Measurements from ENCODE around the gene IFNG. TPM values are rescaled to one million over a fixed set of nuclear protein-coding genes. Genes with fewer than 3 reads are reported as not detected.

IFNG gene
- total RNA-seq, 1 donor, result not detected

DNA sequence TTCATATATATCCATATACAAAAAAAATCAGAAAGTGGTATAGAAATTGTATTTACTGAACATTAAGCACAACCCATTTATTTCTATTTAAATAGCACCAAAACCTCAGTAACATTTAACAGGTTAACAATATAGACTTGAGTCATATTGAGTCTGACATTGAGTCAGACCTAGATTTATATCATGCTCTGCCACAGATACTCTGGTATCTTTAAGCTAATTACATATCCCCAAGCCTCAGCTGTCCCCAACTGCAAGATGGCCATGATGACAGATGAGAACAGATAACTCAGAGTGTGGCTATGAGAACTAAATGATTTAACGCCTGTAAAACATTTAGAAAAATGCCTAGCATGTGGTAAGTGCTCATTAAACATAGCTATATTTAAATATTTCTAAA lies 40.3 kb downstream of the IFNG start:
- TF ChIP-seq, protein P1, sequence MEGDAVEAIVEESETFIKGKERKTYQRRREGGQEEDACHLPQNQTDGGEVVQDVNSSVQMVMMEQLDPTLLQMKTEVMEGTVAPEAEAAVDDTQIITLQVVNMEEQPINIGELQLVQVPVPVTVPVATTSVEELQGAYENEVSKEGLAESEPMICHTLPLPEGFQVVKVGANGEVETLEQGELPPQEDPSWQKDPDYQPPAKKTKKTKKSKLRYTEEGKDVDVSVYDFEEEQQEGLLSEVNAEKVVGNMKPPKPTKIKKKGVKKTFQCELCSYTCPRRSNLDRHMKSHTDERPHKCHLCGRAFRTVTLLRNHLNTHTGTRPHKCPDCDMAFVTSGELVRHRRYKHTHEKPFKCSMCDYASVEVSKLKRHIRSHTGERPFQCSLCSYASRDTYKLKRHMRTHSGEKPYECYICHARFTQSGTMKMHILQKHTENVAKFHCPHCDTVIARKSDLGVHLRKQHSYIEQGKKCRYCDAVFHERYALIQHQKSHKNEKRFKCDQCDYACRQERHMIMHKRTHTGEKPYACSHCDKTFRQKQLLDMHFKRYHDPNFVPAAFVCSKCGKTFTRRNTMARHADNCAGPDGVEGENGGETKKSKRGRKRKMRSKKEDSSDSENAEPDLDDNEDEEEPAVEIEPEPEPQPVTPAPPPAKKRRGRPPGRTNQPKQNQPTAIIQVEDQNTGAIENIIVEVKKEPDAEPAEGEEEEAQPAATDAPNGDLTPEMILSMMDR (IDR thresholded peaks at IDR 0.05; ENCODE audit: extremely low read depth, low read depth, low read length), result no peak
- no peak overlapping the region for H3K4me3 ChIP-seq (ENCODE audit: insufficient read depth, low read length)
- H4K20me1 ChIP-seq (ENCODE audit: insufficient read depth, low read length), result no peaks in the 10 kb centered on the region
- no peak overlapping the region for H3K27ac ChIP-seq (ENCODE audit: low read depth, low read length)
- no peaks in the 10 kb centered on the region for H3K4me1 ChIP-seq (ENCODE audit: insufficient read depth, low read length)
- no peaks in the 10 kb centered on the region for H3K36me3 ChIP-seq (ENCODE audit: insufficient read depth, low read length)
- no peak overlapping the region for H3K4me2 ChIP-seq (ENCODE audit: insufficient read depth, low read length)
- no peaks in the 10 kb centered on the region for H3K79me2 ChIP-seq (ENCODE audit: insufficient read depth, low read length)
- H2AFZ ChIP-seq (ENCODE audit: low read length), result no peak overlapping the region
- H3K27me3 ChIP-seq (ENCODE audit: insufficient read depth, low read length), result peaks cover 5% of the 10 kb centered on the region
- no peaks in the 10 kb centered on the region for H3K9me3 ChIP-seq (ENCODE audit: low read depth, low read length)
- no peak for DNase-seq (ENCODE audit: insufficient read length, low spot score, missing footprints)

DNA sequence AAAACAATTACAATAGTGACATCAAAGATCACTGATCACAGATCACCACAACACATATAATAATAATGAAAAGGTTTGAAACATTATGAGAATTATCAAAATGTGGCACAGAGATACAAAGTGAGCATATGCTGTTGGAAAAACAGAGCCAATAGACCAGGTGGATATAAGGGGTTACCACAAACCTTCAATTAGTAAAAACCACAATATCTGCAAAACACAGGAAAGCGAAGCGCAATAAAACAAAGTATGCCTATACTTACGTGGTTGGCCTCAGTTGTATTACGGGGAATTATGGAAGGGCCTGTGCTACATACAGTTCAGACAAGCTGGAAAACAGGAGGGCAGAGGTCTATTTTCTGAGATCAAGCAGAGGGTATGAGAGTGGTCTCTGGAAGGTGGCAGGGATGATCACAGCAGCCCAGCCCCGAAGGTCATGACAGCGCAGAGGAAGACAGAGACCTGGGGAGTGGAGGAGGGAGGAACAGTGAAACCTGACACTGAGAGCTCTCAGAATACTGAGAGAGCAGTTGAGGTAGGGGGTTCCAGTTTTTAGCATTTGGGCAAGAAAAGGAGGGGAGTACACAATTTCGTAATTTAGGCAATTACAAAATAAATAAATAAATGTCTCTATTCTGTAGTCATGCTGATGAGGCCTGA lies 41.3 kb downstream of the IFNG start:
- DNase-seq (ENCODE audit: insufficient read length, low spot score, missing footprints), result no peak
- Histone ChIP-seq H3K4me2 (ENCODE audit: insufficient read depth, low read length) (no peak overlapping the region), H3K79me2 (ENCODE audit: insufficient read depth, low read length) (no peaks in the 10 kb centered on the region), H3K27ac (ENCODE audit: low read depth, low read length) (no peak overlapping the region), H3K27me3 (ENCODE audit: insufficient read depth, low read length) (peaks cover 5% of the 10 kb centered on the region), H4K20me1 (ENCODE audit: insufficient read depth, low read length) (no peaks in the 10 kb centered on the region), H3K4me1 (ENCODE audit: insufficient read depth, low read length) (no peaks in the 10 kb centered on the region), H2AFZ (ENCODE audit: low read length) (no peak overlapping the region), H3K9me3 (ENCODE audit: low read depth, low read length) (no peaks in the 10 kb centered on the region), H3K36me3 (ENCODE audit: insufficient read depth, low read length) (no peaks in the 10 kb centered on the region), H3K4me3 (ENCODE audit: insufficient read depth, low read length) (no peak overlapping the region)
- TF ChIP-seq, protein P1 (IDR thresholded peaks at IDR 0.05; ENCODE audit: extremely low read depth, low read depth, low read length), result no peak

DNA sequence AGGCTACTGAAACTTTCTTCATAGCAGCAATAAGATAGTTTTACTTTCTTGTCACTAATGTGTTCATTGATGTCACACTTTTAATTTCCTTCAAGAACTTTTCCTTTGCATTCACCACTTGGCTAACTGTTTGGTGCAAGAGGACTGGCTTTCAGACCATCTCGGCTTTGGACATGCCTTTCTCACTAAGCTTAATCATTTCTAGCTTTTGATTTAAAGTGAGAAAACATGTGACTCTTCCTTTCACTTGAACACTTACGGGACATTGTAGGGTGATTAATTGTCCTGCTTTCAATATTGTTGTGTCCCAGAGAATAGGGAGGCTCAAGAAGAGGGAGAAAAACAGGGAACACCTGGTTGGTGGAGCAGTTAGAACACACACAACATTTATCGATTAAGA lies 41.9 kb downstream of the IFNG start:
- Histone ChIP-seq H3K27ac (ENCODE audit: low read depth, low read length) (no peak overlapping the region), H4K20me1 (ENCODE audit: insufficient read depth, low read length) (no peaks in the 10 kb centered on the region), H3K4me2 (ENCODE audit: insufficient read depth, low read length) (no peak overlapping the region), H3K27me3 (ENCODE audit: insufficient read depth, low read length) (peaks cover 5% of the 10 kb centered on the region), H3K36me3 (ENCODE audit: insufficient read depth, low read length) (no peaks in the 10 kb centered on the region), H2AFZ (ENCODE audit: low read length) (no peak overlapping the region), H3K79me2 (ENCODE audit: insufficient read depth, low read length) (no peaks in the 10 kb centered on the region), H3K4me3 (ENCODE audit: insufficient read depth, low read length) (no peak overlapping the region), H3K4me1 (ENCODE audit: insufficient read depth, low read length) (no peaks in the 10 kb centered on the region), H3K9me3 (ENCODE audit: low read depth, low read length) (no peaks in the 10 kb centered on the region)
- TF ChIP-seq, protein P1 (IDR thresholded peaks at IDR 0.05; ENCODE audit: extremely low read depth, low read depth, low read length), result no peak
- peak; percentile 38 for DNase-seq (ENCODE audit: insufficient read length, low spot score, missing footprints)

DNA sequence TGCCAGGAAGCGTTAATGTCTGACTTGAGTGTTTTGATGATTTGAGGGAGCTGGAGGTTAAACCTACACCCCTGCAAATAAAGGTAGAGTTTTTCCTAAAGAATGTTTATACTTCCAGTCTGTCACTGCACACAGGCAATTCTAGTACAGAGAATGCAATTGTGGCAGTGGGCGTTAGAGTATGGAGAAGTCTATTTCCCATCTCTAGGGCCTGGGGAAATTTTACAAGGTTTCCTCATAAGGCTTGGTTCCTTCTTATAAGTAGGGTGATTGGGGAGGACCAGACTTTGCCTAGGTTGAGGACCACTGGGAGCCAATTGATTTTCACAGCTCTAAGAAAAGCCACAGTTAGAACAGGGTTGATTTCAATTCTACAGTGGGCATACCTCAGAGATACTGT lies 44.3 kb downstream of the IFNG start:
- Histone ChIP-seq H3K27me3 (ENCODE audit: insufficient read depth, low read length) (peaks cover 5% of the 10 kb centered on the region), H3K27ac (ENCODE audit: low read depth, low read length) (no peak overlapping the region), H3K4me1 (ENCODE audit: insufficient read depth, low read length) (no peaks in the 10 kb centered on the region), H2AFZ (ENCODE audit: low read length) (no peak overlapping the region), H3K36me3 (ENCODE audit: insufficient read depth, low read length) (no peaks in the 10 kb centered on the region), H3K79me2 (ENCODE audit: insufficient read depth, low read length) (no peaks in the 10 kb centered on the region), H3K4me3 (ENCODE audit: insufficient read depth, low read length) (no peak overlapping the region), H4K20me1 (ENCODE audit: insufficient read depth, low read length) (no peaks in the 10 kb centered on the region), H3K4me2 (ENCODE audit: insufficient read depth, low read length) (no peak overlapping the region), H3K9me3 (ENCODE audit: low read depth, low read length) (no peaks in the 10 kb centered on the region)
- DNase-seq (ENCODE audit: insufficient read length, low spot score, missing footprints), result peak; percentile 39
- TF ChIP-seq, protein P1 (IDR thresholded peaks at IDR 0.05; ENCODE audit: extremely low read depth, low read depth, low read length), result no peak
